H9 (cell line): ENCODE measurements around the gene NXPH1. TPM values are rescaled to one million over a fixed set of nuclear protein-coding genes. Genes with fewer than 3 reads are reported as not detected.
A peak's percentile ranks its signal among the peaks of the same experiment; 100 is the strongest.

ENCODE experiments used
- DNase-seq: peaks from one replicate; pipeline ENCODE4 v3.0.0-alpha.2; 2017
- H2AFZ ChIP-seq: one replicate; pipeline ENCODE4 v1.6.1; 2013; ENCODE audit warnings: mild to moderate bottlenecking, low read length, control low read depth, moderate library complexity
- H2AK5ac ChIP-seq: 2 replicates; pipeline ENCODE4 v1.6.1; 2013; ENCODE audit warnings: low read length, control low read depth, mixed read lengths; ENCODE audit not compliant: insufficient read length
- H2BK120ac ChIP-seq: one replicate; pipeline ENCODE4 v1.6.1; 2013; ENCODE audit warnings: low read depth, mild to moderate bottlenecking, low read length, control low read depth, inconsistent platforms; ENCODE audit not compliant: poor library complexity, severe bottlenecking
- H2BK12ac ChIP-seq: 2 replicates; pipeline ENCODE4 v1.6.1; 2013; ENCODE audit warnings: low read length, control low read depth, mixed read lengths, low read depth; ENCODE audit not compliant: insufficient read length
- H2BK15ac ChIP-seq: 2 replicates; pipeline ENCODE4 v1.6.1; 2013; ENCODE audit warnings: low read depth, low read length, control low read depth
- H2BK20ac ChIP-seq: one replicate; pipeline ENCODE4 v1.6.1; 2013; ENCODE audit warnings: low read depth, mild to moderate bottlenecking, low read length, control low read depth, inconsistent platforms; ENCODE audit not compliant: poor library complexity, severe bottlenecking
- H2BK5ac ChIP-seq: 2 replicates; pipeline ENCODE4 v1.6.1; 2013; ENCODE audit warnings: low read length, control low read depth, mixed read lengths; ENCODE audit not compliant: insufficient read length
- H3K14ac ChIP-seq: 2 replicates; pipeline ENCODE4 v1.6.1; 2013; ENCODE audit warnings: low read length, control low read depth; ENCODE audit not compliant: insufficient read depth
- H3K18ac ChIP-seq: 2 replicates; pipeline ENCODE4 v1.6.1; 2013; ENCODE audit warnings: low read depth, mild to moderate bottlenecking, mixed read lengths, low read length, control low read depth; ENCODE audit not compliant: insufficient read length
- H3K23ac ChIP-seq: 2 replicates; pipeline ENCODE4 v1.6.1; 2013; ENCODE audit warnings: low read length, control low read depth, mixed read lengths, low read depth; ENCODE audit not compliant: insufficient read length
- H3K23me2 ChIP-seq: 2 replicates; pipeline ENCODE4 v1.6.1; 2013; ENCODE audit warnings: low read depth, mild to moderate bottlenecking, mixed read lengths, low read length, control low read depth; ENCODE audit not compliant: insufficient read length, poor library complexity, severe bottlenecking
- H3K27ac ChIP-seq: 2 replicates; pipeline ENCODE4 v1.5.1; 2013; ENCODE audit warnings: low read length, control low read depth, mixed read lengths, low read depth; ENCODE audit not compliant: insufficient read length
- H3K27me3 ChIP-seq: 2 replicates; pipeline ENCODE4 v1.6.1; 2013; ENCODE audit warnings: low read length, control low read depth, inconsistent platforms; ENCODE audit not compliant: insufficient read depth
- H3K4ac ChIP-seq: 2 replicates; pipeline ENCODE4 v1.6.1; 2013; ENCODE audit warnings: low read depth, mild to moderate bottlenecking, control low read depth, inconsistent platforms, low read length, moderate library complexity
- H3K4me1 ChIP-seq: 2 replicates; pipeline ENCODE4 v1.6.1; 2013; ENCODE audit warnings: low read length, control low read depth, inconsistent platforms; ENCODE audit not compliant: insufficient read depth
- H3K4me2 ChIP-seq: 2 replicates; pipeline ENCODE4 v1.6.1; 2013; ENCODE audit warnings: low read length, control low read depth, mixed read lengths; ENCODE audit not compliant: insufficient read length, insufficient read depth
- H3K56ac ChIP-seq: 2 replicates; pipeline ENCODE4 v1.6.1; 2013; ENCODE audit warnings: low read depth, mild to moderate bottlenecking, mixed read lengths, low read length, control low read depth; ENCODE audit not compliant: insufficient read length
- H3K79me1 ChIP-seq: 2 replicates; pipeline ENCODE4 v1.6.1; 2013; ENCODE audit warnings: low read depth, mild to moderate bottlenecking, moderate library complexity, low read length, control low read depth, inconsistent platforms; ENCODE audit not compliant: insufficient read depth, poor library complexity, severe bottlenecking
- H3K79me2 ChIP-seq: 2 replicates; pipeline ENCODE4 v1.6.1; 2013; ENCODE audit warnings: low read length, control low read depth, inconsistent platforms; ENCODE audit not compliant: insufficient read depth
- H3K9ac ChIP-seq: 2 replicates; pipeline ENCODE4 v1.6.1; 2013; ENCODE audit warnings: low read length, control low read depth, mixed read lengths; ENCODE audit not compliant: insufficient read length; ENCODE audit errors: extremely low read depth
- H3K9me3 ChIP-seq: one replicate; pipeline ENCODE4 v1.6.1; 2013; ENCODE audit warnings: low read depth, low read length, inconsistent platforms; ENCODE audit not compliant: control insufficient read depth
- H3T11ph ChIP-seq: one replicate; pipeline ENCODE4 v1.6.1; 2013; ENCODE audit warnings: mild to moderate bottlenecking, low read length, control low read depth, inconsistent platforms
- H4K20me1 ChIP-seq: one replicate; pipeline ENCODE4 v1.6.1; 2013; ENCODE audit not compliant: control insufficient read depth, insufficient read length, insufficient read depth
- H4K5ac ChIP-seq: 2 replicates; pipeline ENCODE4 v1.6.1; 2013; ENCODE audit warnings: low read depth, mild to moderate bottlenecking, mixed read lengths, low read length, control low read depth; ENCODE audit not compliant: insufficient read length
- H4K8ac ChIP-seq: replicated peaks from 2 replicates; pipeline ENCODE4 v1.6.1; 2013; ENCODE audit warnings: low read length, control low read depth, mixed read lengths, low read depth; ENCODE audit not compliant: insufficient read length
- H4K91ac ChIP-seq: 2 replicates; pipeline ENCODE4 v1.6.1; 2013; ENCODE audit warnings: low read depth, mild to moderate bottlenecking, moderate library complexity, mixed read lengths, low read length, control low read depth; ENCODE audit not compliant: insufficient read length
- H3K27ac Mint-ChIP-seq, 3 experiments: 2 replicates in 2 of 3; 3 replicates in 1 of 3; pipeline ENCODE4 v1.8.0; 2020 to 2021; ENCODE audit warnings: mixed read lengths in 3 of 3, mild to moderate bottlenecking in 1 of 3, moderate library complexity in 1 of 3
- H3K27me3 Mint-ChIP-seq: 2 replicates; pipeline ENCODE4 v1.8.0; 2021; ENCODE audit warnings: low read depth, mild to moderate bottlenecking, moderate library complexity, mixed read lengths
- H3K36me3 Mint-ChIP-seq, 3 experiments: 2 replicates in 2 of 3; 3 replicates in 1 of 3; pipeline ENCODE4 v1.8.0; 2020 to 2021; ENCODE audit warnings: low read depth in 3 of 3, mixed read lengths in 3 of 3; ENCODE audit not compliant: insufficient read depth in 1 of 3
- H3K4me1 Mint-ChIP-seq, 2 experiments: 2 replicates each; pipeline ENCODE4 v1.8.0; 2020; ENCODE audit warnings: mixed read lengths in 2 of 2
- H3K4me3 Mint-ChIP-seq, 2 experiments: 2 replicates in 1 of 2; 3 replicates in 1 of 2; pipeline ENCODE4 v1.8.0; 2020 to 2021; ENCODE audit warnings: mild to moderate bottlenecking in 2 of 2, mixed read lengths in 2 of 2, moderate library complexity in 1 of 2
- H3K9me3 Mint-ChIP-seq, 2 experiments: 2 replicates in 1 of 2; 3 replicates in 1 of 2; pipeline ENCODE4 v1.8.0; 2020; ENCODE audit warnings: mild to moderate bottlenecking in 2 of 2, mixed read lengths in 2 of 2, moderate library complexity in 1 of 2
- CTCF ChIP-seq: fragments of 200-600 bp; sonication (generic); conservative IDR thresholded peaks from 3 replicates; pipeline ENCODE4 v1.8.0; 2021; ENCODE audit warnings: antibody characterized with exemption, mild to moderate bottlenecking
- WGBS: extraction: QIAGEN DNeasy Blood & Tissue Kit; methylation state at CpG from one replicate; pipeline ENCODE4 v1.1.7; 2013; ENCODE audit warnings: missing lambda C conversion rate, low lambda C conversion rate, mixed read lengths; ENCODE audit not compliant: insufficient read length; ENCODE audit errors: extremely low coverage; 5-methylcytosine and 5-hydroxymethylcytosine counted together
- total RNA-seq: library from RNA; stranded (reverse); gene quantifications from 2 replicates; pipeline ENCODE4 v1.2.1, GENCODE V29; 2021

NXPH1 gene
- total RNA-seq, 1 experiment from 2014 or later = 0.15 TPM

DNA sequence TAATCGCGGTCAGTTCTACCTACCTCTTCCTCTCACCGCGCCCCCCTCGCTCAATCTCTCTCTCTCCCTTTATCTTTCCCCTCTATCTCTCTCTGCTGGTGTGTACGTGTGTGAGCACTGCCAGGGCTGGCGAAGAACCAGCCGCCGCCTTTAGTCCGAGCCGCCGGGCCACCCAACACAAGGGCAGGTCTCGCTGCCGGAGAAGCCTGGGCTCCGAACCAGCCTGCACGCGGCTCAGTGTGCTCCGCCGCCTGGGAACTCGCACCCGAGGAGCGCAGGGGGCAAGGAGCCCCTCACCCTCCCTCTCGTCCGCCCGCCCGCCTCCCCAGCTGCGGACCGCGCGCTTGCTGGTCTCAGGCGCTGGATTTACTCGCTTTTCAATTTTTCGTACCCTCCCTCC lies 1.7 kb downstream of the NXPH1 start:
- Histone ChIP-seq H3K9ac (no peak overlapping the region), H4K8ac (no peak overlapping the region), H3K23me2 (peaks cover 32% of the 10 kb centered on the region), H3K4ac (no peak overlapping the region), H3K14ac (no peak overlapping the region), H2BK5ac (no peak overlapping the region), H2BK120ac (no peak overlapping the region), H3K4me1 (peaks cover 2% of the 10 kb centered on the region; the same call in 1 of the 2 replicates), H3K4me2 (peak overlapping the region; percentile 87), H3K79me1 (no peaks in the 10 kb centered on the region), H4K20me1 (no peaks in the 10 kb centered on the region), H2AK5ac (no peak overlapping the region), H2BK20ac (no peak overlapping the region), H3K9me3 (no peaks in the 10 kb centered on the region), H4K5ac (no peak overlapping the region), H3K79me2 (no peaks in the 10 kb centered on the region), H4K91ac (no peak overlapping the region), H3T11ph (no peak overlapping the region), H2BK12ac (no peak overlapping the region), H2AFZ (no peak overlapping the region), H3K56ac (no peak overlapping the region), H3K27me3 (peaks cover 64% of the 10 kb centered on the region), H3K23ac (no peak overlapping the region), H3K27ac (no peak overlapping the region), H3K18ac (no peak overlapping the region), H2BK15ac (no peak overlapping the region)
- no peaks in the 10 kb centered on the region for H3K9me3 Mint-ChIP-seq
- H3K4me3 Mint-ChIP-seq = peak overlapping the region; percentile 74 to 84
- no peak for TF ChIP-seq CTCF
- peak; percentile 35 for DNase-seq
- H3K4me1 Mint-ChIP-seq = peaks cover 41 to 46% of the 10 kb centered on the region in 2 experiments
- H3K27ac Mint-ChIP-seq = no peak overlapping the region
- no peaks in the 10 kb centered on the region for H3K36me3 Mint-ChIP-seq
- peaks cover 99% of the 10 kb centered on the region for H3K27me3 Mint-ChIP-seq
- no CpG with 5 or more reads among the region's 33 CpGs for WGBS
